IPS-18a (cell line): Measurements from ENCODE around the gene EFNA3.

ENCODE experiments used
- H3K27ac ChIP-seq: one replicate; pipeline ENCODE4 v1.5.1; 2013; ENCODE audit warnings: low read length
- H3K27me3 ChIP-seq: one replicate; pipeline ENCODE4 v1.6.1; 2013; ENCODE audit warnings: mild to moderate bottlenecking, low read length; ENCODE audit not compliant: control insufficient read depth, insufficient read depth
- H3K36me3 ChIP-seq: one replicate; pipeline ENCODE4 v1.6.1; 2013; ENCODE audit warnings: low read depth, low read length; ENCODE audit not compliant: control insufficient read depth
- H3K4me1 ChIP-seq: one replicate; pipeline ENCODE4 v1.6.1; 2013; ENCODE audit warnings: low read depth, low read length; ENCODE audit not compliant: control insufficient read depth
- H3K4me3 ChIP-seq: one replicate; pipeline ENCODE4 v1.5.1; 2013; ENCODE audit warnings: low read length
- H3K9ac ChIP-seq: one replicate; pipeline ENCODE4 v1.6.1; 2013; ENCODE audit warnings: mild to moderate bottlenecking, low read length, moderate library complexity
- H3K9me3 ChIP-seq: one replicate; pipeline ENCODE4 v1.6.1; 2013; ENCODE audit warnings: low read depth, low read length; ENCODE audit not compliant: control insufficient read depth

Gene EFNA3

DNA sequence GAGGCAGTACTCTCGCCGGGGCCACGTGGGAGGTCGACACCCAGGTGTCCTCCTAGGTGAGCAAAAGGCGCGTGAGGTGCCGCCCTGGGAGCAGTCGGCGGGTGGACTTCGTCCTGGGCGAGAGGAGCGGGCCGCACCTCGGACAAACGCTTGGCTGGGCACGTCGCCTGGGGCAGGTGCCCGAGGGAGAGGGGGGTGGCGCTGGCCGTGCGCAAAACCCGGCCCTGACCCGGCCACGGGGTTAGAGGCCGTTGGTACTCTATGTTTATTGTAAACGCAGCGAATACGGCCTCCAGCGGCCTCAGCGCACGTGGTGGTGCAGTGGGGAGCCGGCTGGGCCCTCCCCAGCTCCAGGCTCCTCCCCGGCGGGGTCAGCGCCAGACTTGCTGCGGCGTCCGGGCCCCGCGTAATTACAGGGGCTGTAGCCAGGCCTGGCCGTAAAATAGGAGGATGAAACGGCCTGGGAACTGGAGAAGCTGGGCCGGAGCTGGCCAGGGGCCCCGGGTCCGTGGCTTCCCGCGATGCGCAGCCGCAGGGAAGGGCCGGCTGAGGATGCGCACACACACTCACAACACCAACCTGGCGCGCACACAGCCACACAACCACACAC is 47.4 kb downstream of the EFNA3 start:
- Histone ChIP-seq H3K4me3 (peak overlapping the region; percentile 54), H3K9ac (no peak overlapping the region), H3K9me3 (no peaks in the 10 kb centered on the region), H3K27ac (no peak overlapping the region), H3K4me1 (peaks cover 49% of the 10 kb centered on the region), H3K36me3 (no peaks in the 10 kb centered on the region), H3K27me3 (peaks cover 73% of the 10 kb centered on the region)

DNA sequence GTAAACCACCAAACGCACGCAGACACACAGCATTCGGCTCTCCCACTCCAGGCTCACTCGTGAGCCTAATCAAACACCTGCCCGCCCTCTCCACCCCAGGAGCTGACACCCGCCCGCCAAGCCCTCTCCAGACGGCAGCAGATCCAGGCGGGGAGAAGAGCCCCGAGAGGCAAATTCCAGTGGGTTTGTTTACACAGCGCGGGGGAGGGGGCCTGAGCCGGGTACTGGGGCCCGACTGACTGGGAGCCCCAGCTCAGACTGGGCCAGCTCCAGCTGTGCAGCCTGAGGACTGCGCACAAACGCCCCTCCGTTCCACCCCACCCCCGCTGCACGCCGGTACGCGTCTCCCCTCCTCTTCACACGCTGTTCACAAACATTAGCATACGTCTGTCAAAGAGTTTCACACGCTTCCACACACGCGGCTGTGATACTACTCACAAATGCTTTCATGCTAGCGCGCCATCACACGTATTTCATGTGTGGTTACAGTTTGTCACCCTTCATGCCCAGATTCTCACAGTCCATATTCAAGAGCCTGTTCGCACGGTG is 48.0 kb downstream of the EFNA3 start:
- Histone ChIP-seq H3K9ac (no peak overlapping the region), H3K4me3 (peak overlapping the region; percentile 54), H3K4me1 (peaks cover 49% of the 10 kb centered on the region), H3K9me3 (no peaks in the 10 kb centered on the region), H3K36me3 (peaks cover 3% of the 10 kb centered on the region), H3K27me3 (peaks cover 73% of the 10 kb centered on the region), H3K27ac (no peak overlapping the region)

DNA sequence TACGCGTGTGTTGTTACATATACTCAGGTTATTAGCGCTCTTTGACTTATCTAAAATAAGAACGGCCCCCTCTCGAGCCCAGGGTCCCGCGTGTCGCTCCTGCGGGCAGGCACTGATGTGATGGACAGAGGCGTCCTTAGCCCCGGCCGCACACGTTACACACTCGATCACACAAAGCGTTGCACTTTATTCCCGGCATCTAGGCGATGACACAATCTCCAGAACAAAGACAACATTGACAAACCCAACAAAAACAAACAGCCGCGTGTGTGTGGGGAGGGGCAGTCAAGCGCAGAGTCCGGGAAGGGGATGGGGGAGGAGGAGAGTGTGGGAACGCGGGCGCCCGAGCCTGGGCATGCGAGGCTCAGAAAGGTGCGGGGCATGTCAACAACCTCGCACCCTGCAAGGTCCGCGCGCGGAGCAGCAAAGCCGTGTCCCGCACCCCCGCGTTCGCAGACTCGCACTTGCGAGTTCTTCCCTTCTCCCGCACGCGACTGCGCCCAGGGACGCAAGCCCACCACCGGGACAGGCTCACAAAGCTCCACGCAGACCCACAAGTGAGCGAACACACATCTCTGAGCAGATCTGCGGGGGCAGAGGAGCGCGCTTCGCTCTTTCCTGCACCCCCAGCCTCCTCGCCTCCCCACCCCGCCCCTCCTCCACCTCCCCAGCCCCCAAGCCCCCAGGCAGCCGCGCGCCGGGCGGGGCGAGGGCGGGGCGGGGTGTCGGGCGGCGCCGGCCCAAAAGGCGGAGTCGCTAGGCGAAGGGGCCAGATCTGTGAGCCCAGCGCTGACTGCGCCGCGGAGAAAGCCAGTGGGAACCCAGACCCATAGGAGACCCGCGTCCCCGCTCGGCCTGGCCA is 48.7 kb downstream of the EFNA3 start, which contains the start of gene EFNA1:
TSS of gene EFNA1 (plus strand) at position 772 of the 862 bp plus-strand sequence. CDS start 102 bp downstream, outside the sequence.
- peaks cover 49% of the 10 kb centered on the region for H3K4me1 ChIP-seq
- no peak within 1 kb of the TSS for H3K27ac ChIP-seq
- H3K4me3 ChIP-seq: peak within 1 kb of the TSS; percentile 54
- no peaks in the 10 kb centered on the region for H3K9me3 ChIP-seq
- H3K27me3 ChIP-seq: peaks cover 73% of the 10 kb centered on the region
- no peak within 1 kb of the TSS for H3K9ac ChIP-seq
- H3K36me3 ChIP-seq: peaks cover 5% of the 10 kb centered on the region

DNA sequence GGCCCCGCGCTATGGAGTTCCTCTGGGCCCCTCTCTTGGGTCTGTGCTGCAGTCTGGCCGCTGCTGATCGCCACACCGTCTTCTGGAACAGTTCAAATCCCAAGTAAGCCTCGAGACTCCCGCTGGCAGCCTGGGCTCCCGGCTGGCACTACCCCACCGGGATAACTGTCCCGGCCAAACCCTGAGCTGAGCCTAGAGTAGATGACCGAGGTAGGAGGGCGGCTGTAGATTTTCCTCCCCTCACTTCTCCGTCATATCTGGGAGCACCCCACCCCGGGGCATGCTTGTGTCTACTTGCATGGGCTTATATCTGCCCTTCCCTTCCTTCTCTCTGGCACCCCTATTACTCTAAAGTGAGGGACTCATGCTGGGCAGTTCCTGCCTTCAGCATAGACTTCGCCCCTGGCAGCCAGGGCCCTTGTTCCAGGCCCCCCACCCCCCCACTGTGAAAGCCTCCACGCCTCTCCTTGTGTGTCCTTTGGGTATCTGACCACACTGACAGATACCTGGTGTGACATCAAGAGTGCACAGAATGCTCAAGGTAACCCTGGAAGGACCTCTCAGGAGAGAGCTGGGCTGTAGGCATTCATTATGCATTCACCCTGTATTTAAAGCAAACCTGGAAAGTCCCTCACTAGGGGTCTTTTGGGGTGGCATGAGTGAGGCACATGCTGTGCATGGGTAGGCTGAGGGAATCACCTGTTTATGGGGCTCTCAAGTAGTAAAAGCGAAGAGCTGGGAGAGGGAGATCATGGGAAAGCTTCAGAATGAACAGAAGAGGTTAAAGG is 49.5 kb downstream of the EFNA3 start:
- Histone ChIP-seq H3K27ac (no peak overlapping the region), H3K9ac (no peak overlapping the region), H3K4me3 (peak overlapping the region; percentile 54), H3K4me1 (peaks cover 49% of the 10 kb centered on the region), H3K36me3 (peaks cover 5% of the 10 kb centered on the region), H3K9me3 (no peaks in the 10 kb centered on the region), H3K27me3 (peaks cover 73% of the 10 kb centered on the region)

DNA sequence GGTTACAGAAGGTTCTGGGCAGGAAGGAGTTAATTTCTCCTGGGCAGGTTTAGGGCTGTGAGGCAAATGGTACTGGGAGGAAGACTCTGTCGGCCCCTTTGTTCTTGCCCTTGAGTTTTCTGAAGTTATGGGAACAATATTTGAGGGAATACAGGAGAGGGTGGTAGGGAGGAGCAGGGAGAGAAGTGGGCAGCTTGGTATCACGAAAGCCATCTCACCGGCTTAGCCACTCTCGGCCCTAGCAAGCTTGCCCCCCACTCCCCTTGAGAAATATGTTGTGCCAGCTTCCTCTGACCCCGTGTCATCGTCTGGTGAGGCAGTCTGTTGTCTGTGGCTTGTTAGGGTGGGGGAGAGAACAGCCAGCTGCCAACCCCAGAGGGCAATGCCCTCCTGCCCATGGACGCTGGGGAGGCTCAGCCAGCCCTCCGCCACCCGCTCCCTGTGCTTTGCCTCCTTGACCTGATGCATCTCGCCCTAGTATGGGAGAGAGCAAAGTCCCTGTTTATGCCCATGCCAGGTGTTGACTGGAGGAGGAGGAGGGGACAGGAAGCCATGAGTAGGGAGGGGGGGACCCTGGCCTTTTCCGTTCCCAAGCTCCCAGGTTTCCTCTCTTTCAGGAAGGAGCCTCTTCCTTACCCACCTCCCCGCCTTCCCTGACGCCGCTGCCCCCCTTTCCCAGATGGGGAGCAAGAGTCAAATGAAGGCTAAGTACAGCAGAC is 50.3 kb downstream of the EFNA3 start:
- H3K36me3 ChIP-seq: peaks cover 9% of the 10 kb centered on the region
- peaks cover 49% of the 10 kb centered on the region for H3K4me1 ChIP-seq
- no peaks in the 10 kb centered on the region for H3K9me3 ChIP-seq
- peak overlapping the region; percentile 54 for H3K4me3 ChIP-seq
- H3K27me3 ChIP-seq: peaks cover 70% of the 10 kb centered on the region
- no peak overlapping the region for H3K9ac ChIP-seq
- H3K27ac ChIP-seq: no peak overlapping the region

DNA sequence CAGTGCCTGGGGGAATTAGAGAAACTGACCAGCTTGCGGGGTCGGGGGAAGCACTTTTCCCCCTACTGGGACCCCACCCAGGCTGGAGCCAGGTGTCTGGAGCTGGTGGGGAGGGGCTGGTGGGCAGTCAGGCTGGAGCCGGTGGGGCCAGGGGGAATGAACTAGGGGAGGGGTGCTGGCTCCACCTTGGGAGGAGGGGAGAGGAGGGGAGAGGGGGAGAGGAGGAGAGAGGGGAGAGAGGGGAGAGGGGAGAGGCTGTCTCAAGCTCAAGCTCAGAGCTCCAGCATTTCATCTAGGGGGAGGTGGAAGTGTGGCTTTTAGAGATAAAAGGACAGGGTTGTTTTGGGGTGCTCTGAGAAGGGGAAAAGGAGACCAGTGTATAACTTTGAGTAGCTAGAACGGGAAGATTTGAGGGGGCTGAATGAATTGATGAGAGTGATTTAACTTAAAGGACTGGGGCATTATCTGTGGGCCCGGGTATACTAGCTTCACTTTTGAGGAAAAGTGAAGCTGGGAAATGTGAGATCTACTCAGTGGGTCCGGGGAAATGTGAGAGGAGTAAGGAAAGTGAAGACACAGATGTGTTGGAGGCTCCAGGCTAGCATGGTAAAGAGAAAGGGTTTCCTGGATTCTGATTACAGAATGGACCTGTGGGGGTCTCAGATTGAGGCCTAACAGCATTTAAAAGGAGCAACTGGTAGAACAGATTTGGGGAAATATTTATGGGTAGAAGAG is 51.8 kb downstream of the EFNA3 start:
- peaks cover 9% of the 10 kb centered on the region for H3K36me3 ChIP-seq
- H3K27ac ChIP-seq: no peak overlapping the region
- H3K9ac ChIP-seq: peak overlapping the region; percentile 44
- H3K4me1 ChIP-seq: peaks cover 54% of the 10 kb centered on the region
- peak overlapping the region; percentile 50 for H3K4me3 ChIP-seq
- peaks cover 55% of the 10 kb centered on the region for H3K27me3 ChIP-seq
- H3K9me3 ChIP-seq: no peaks in the 10 kb centered on the region

DNA sequence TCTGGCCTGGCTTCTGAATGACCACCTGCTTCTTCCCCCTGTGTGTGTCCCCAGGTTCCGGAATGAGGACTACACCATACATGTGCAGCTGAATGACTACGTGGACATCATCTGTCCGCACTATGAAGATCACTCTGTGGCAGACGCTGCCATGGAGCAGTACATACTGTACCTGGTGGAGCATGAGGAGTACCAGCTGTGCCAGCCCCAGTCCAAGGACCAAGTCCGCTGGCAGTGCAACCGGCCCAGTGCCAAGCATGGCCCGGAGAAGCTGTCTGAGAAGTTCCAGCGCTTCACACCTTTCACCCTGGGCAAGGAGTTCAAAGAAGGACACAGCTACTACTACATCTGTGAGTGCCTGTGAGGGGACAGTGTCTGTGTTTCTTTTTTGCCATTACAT is 52.6 kb downstream of the EFNA3 start:
- H3K9ac ChIP-seq: no peak overlapping the region
- H3K9me3 ChIP-seq: no peaks in the 10 kb centered on the region
- peaks cover 47% of the 10 kb centered on the region for H3K27me3 ChIP-seq
- peaks cover 9% of the 10 kb centered on the region for H3K36me3 ChIP-seq
- no peak overlapping the region for H3K4me3 ChIP-seq
- H3K27ac ChIP-seq: no peak overlapping the region
- peaks cover 47% of the 10 kb centered on the region for H3K4me1 ChIP-seq

DNA sequence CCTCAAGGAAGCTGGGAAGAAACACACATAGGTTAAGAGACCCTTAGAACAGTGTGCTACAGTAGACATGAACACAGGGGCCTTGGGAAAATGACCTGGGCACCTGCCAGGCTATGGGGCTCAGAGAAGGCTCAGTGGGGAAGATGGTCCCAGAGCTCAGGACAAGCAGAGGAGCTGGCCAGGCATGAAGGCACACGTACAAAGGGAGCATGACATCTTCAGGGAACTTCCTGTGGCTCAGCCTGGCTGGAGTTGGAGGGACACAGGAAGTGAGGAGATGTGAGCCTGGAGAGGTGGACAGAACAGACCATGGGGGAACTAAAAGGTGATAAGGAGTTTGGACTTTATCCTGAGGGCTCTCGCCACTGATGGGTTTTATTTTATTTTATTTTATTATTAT is 53.2 kb downstream of the EFNA3 start:
- Histone ChIP-seq H3K4me1 (peaks cover 42% of the 10 kb centered on the region), H3K27me3 (peaks cover 41% of the 10 kb centered on the region), H3K9ac (no peak overlapping the region), H3K4me3 (no peak overlapping the region), H3K36me3 (peaks cover 9% of the 10 kb centered on the region), H3K9me3 (no peaks in the 10 kb centered on the region), H3K27ac (no peak overlapping the region)

DNA sequence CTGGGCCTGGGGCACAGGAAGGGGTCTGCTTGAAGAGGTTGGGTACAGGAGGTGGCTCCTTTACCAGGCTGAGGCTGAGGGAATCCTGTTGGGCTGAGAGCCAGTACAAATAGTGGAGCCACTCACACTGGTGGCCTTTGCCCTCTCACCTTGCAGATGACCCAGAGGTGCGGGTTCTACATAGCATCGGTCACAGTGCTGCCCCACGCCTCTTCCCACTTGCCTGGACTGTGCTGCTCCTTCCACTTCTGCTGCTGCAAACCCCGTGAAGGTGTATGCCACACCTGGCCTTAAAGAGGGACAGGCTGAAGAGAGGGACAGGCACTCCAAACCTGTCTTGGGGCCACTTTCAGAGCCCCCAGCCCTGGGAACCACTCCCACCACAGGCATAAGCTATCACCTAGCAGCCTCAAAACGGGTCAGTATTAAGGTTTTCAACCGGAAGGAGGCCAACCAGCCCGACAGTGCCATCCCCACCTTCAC is 55.2 kb downstream of the EFNA3 start:
- Histone ChIP-seq H3K27me3 (peaks cover 21% of the 10 kb centered on the region), H3K4me1 (peaks cover 29% of the 10 kb centered on the region), H3K9ac (no peak overlapping the region), H3K36me3 (peaks cover 9% of the 10 kb centered on the region), H3K9me3 (no peaks in the 10 kb centered on the region), H3K27ac (no peak overlapping the region), H3K4me3 (no peak overlapping the region)

DNA sequence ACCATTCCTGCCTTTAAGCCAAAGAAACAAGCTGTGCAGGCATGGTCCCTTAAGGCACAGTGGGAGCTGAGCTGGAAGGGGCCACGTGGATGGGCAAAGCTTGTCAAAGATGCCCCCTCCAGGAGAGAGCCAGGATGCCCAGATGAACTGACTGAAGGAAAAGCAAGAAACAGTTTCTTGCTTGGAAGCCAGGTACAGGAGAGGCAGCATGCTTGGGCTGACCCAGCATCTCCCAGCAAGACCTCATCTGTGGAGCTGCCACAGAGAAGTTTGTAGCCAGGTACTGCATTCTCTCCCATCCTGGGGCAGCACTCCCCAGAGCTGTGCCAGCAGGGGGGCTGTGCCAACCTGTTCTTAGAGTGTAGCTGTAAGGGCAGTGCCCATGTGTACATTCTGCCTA is 55.7 kb downstream of the EFNA3 start:
- H3K4me1 ChIP-seq: peaks cover 24% of the 10 kb centered on the region
- no peak overlapping the region for H3K27ac ChIP-seq
- H3K4me3 ChIP-seq: peak overlapping the region; percentile 90
- H3K36me3 ChIP-seq: peaks cover 9% of the 10 kb centered on the region
- no peaks in the 10 kb centered on the region for H3K9me3 ChIP-seq
- no peak overlapping the region for H3K9ac ChIP-seq
- peaks cover 16% of the 10 kb centered on the region for H3K27me3 ChIP-seq
